Forelimb muscle (tissue), 1 donor: ENCODE results near the gene MYLK. TPM values are rescaled to one million over a fixed set of nuclear protein-coding genes. Genes with fewer than 3 reads are reported as not detected.

Experiments
- polyA plus RNA-seq: library from polyadenylated mRNA; unstranded; fragments of 120-200 nt; gene quantifications from one replicate; pipeline ENCODE4 v1.2.1, GENCODE V29; 2013; ENCODE audit not compliant: insufficient read length

Gene MYLK
- polyA plus RNA-seq, 1 donor: 22.3 TPM

Other genes with a start within 250 kb of the MYLK start
- gene CCDC14, start 76.9 kb upstream of the MYLK start, polyA plus RNA-seq: 53.9 TPM
- gene ROPN1, start 107.8 kb upstream of the MYLK start, polyA plus RNA-seq: 0.09 TPM
- gene KALRN, start 149.0 kb upstream of the MYLK start, polyA plus RNA-seq: 8.5 TPM